Ovary (tissue), 3 donors: ENCODE measurements around the gene EYA4.

ENCODE experiments used
- EP300 ChIP-seq: sonication (generic); formaldehyde crosslinking; IDR thresholded peaks from one replicate; pipeline ENCODE4 v1.6.1; 2017; ENCODE audit warnings: antibody characterized with exemption
- POLR2A ChIP-seq: fragments of 450-650 bp; IDR thresholded peaks from one replicate; pipeline ENCODE4 v1.6.1; 2017; ENCODE audit warnings: antibody characterized with exemption, mild to moderate bottlenecking, moderate library complexity
- TF ChIP-seq, protein P1 (sequence below), 3 donors: fragments of 450-650 bp in 2 of 3; fragments of 200-600 bp in 1 of 3; IDR thresholded peaks; one replicate each; pipeline versions ENCODE4 v1.5.1 to v1.8.0; 2016 to 2022; ENCODE audit warnings: antibody characterized with exemption in 3 of 3, mild to moderate bottlenecking in 1 of 3
- donor health status: DM: no; HTN: no; CAD: no.

- TF ChIP-seq POLR2A (no peak), EP300 (no peak)
- TF ChIP-seq, protein P1, sequence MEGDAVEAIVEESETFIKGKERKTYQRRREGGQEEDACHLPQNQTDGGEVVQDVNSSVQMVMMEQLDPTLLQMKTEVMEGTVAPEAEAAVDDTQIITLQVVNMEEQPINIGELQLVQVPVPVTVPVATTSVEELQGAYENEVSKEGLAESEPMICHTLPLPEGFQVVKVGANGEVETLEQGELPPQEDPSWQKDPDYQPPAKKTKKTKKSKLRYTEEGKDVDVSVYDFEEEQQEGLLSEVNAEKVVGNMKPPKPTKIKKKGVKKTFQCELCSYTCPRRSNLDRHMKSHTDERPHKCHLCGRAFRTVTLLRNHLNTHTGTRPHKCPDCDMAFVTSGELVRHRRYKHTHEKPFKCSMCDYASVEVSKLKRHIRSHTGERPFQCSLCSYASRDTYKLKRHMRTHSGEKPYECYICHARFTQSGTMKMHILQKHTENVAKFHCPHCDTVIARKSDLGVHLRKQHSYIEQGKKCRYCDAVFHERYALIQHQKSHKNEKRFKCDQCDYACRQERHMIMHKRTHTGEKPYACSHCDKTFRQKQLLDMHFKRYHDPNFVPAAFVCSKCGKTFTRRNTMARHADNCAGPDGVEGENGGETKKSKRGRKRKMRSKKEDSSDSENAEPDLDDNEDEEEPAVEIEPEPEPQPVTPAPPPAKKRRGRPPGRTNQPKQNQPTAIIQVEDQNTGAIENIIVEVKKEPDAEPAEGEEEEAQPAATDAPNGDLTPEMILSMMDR (IDR thresholded peaks at IDR 0.05), result no peak
These were observed 136.1 kb downstream of the EYA4 start for GRCh38 chr6:133377219-133377618.
